Mononuclear cell (primary cell): ENCODE data around the gene TRDN. TPM values are rescaled to one million over a fixed set of nuclear protein-coding genes. Genes with fewer than 3 reads are reported as not detected.
"Not testable (repeated sequence)": the region's sequence is repeated elsewhere in the genome, so short reads cannot be mapped to it uniquely, and the experiment has no call there.

Experiments used
- H3K27me3 ChIP-seq: 2 replicates; pipeline ENCODE4 v1.6.0; 2011; ENCODE audit warnings: low read length, control low read depth; ENCODE audit not compliant: insufficient read depth
- H3K4me1 ChIP-seq: 2 replicates; pipeline ENCODE4 v1.5.1; 2011; ENCODE audit warnings: mild to moderate bottlenecking, low read length, control low read depth; ENCODE audit not compliant: insufficient read depth
- H3K4me3 ChIP-seq: 2 replicates; pipeline ENCODE4 v1.5.1; 2011; ENCODE audit warnings: mild to moderate bottlenecking, low read length, moderate library complexity
- H3K9me3 ChIP-seq: 2 replicates; pipeline ENCODE4 v1.5.1; 2011; ENCODE audit warnings: low read depth, mild to moderate bottlenecking, control low read depth, low read length
- total RNA-seq: library from RNA; depleted of rRNA; stranded (reverse); fragments of >200 nt; gene quantifications from one replicate; pipeline ENCODE4 v1.2.3, GENCODE V29; 2012

TRDN gene
- total RNA-seq, 1 donor = not detected

DNA sequence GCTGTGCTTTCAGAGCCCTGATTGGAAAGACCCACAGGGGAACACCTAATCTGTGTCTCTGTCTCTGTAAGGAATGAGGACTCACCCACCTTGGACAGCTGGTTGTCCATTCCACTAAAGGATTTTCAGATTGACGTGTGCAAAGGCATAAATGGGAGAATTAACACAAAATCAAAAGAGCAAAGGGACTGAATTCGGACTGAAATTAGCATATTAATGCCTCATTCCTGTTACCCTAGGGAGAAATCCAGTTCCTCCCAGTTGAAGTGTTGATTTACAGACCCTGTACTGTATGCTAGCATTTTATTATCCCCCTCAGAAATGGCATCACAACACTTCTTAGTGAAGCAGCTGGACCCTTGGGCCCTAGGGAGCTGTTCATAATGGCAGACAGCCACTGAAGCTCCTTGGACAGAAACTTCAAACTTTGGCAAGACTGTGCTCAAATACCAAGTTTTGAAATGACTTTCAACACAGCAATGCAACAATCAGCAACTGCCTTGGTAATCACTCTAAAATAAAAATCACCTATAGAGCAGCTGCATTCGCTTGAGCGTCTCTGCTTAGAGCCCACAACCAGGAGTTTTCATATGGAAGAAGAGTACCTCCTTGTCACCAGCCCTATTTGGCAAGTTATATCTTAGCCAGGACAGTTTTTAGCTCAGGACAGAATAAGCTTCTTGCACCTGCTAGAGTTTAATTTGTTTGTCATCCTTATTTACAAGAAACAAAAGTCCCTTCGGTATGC is 118.1 kb downstream of the TRDN start:
- H3K9me3 ChIP-seq = no peaks in the 10 kb centered on the region
- no peaks in the 10 kb centered on the region for H3K4me1 ChIP-seq
- H3K27me3 ChIP-seq = no peaks in the 10 kb centered on the region
- H3K4me3 ChIP-seq = no peak overlapping the region

DNA sequence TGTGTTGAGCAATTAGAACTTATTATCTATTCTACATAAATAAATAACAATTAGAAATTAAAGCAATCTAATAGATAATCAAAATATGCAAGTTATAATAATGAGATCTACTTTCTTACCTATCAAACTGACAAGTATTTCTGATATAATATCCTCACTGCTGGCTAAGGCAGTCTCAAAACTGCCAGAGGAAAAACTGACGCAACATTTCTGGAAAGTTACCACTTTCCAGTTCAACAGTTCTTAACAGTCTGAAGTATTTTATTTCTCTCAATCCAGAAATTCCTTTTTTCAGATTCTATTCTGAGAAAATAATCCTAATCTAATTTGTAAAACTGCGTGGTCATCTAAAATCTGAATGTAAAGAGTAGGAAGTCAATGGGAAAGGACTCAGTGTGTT is 121.0 kb downstream of the TRDN start:
- H3K9me3 ChIP-seq = no peaks in the 10 kb centered on the region
- H3K27me3 ChIP-seq = no peaks in the 10 kb centered on the region
- H3K4me3 ChIP-seq = no peak overlapping the region
- no peaks in the 10 kb centered on the region for H3K4me1 ChIP-seq

DNA sequence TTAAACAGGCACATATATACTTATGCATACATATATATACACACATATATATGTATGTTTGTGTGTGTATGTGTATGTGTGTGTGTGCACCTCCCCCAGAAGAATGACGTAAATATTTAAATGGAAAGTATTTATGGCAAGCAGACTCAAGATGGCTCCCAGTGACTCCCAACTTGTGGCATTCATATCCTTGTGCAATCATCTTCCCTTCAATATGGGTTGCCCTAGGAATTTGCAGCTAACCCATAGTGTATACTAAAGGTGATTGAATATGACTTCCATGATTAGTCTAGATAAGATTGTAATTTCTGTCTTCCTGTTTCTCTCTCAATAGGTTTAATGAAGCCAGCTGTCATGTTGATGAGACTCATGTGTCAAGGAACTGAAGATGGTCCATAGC is 127.6 kb downstream of the TRDN start:
- H3K4me3 ChIP-seq = no peak overlapping the region
- H3K4me1 ChIP-seq = no peaks in the 10 kb centered on the region
- no peaks in the 10 kb centered on the region for H3K27me3 ChIP-seq
- no peaks in the 10 kb centered on the region for H3K9me3 ChIP-seq

DNA sequence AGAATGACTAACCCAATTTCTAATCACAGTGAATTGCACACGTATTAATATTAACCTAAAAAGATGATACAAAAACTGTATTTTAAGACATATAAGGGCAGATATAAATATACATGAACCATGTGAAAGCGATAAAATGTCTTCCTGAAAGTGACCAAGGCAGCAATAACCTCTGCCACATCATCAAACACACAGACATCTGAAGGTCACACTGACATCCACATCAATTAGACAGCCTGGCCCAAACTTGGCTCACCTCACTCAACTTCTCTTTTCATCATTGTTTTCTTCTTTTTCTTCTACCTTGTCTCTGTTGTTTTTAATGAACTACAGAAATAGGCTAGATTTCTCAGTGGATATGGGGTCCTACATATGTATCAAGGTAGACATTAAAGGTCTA is 128.5 kb downstream of the TRDN start:
- no peaks in the 10 kb centered on the region for H3K4me1 ChIP-seq
- no peak overlapping the region for H3K4me3 ChIP-seq
- H3K9me3 ChIP-seq = no peaks in the 10 kb centered on the region
- H3K27me3 ChIP-seq = no peaks in the 10 kb centered on the region

DNA sequence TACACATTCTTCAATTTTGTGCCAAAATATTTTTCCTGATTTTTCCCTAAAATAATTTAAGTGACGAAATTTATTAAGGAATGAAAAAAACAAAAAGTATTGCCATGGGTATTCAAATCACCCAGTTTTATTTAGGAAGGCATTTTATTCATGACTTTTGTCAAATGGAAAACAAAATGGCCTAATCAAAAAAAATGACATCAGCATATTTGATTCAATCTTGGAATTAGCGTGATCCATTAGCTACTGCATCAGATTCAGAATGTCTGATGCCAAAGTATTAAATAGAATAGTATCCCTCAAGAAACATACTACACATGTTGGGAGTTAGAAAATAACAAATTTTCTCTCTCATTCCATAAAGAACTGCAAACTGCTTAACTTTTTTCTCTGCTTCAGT is 129.2 kb downstream of the TRDN start:
- Histone ChIP-seq H3K9me3 (no peaks in the 10 kb centered on the region), H3K4me3 (no peak overlapping the region), H3K4me1 (no peaks in the 10 kb centered on the region), H3K27me3 (no peaks in the 10 kb centered on the region)

DNA sequence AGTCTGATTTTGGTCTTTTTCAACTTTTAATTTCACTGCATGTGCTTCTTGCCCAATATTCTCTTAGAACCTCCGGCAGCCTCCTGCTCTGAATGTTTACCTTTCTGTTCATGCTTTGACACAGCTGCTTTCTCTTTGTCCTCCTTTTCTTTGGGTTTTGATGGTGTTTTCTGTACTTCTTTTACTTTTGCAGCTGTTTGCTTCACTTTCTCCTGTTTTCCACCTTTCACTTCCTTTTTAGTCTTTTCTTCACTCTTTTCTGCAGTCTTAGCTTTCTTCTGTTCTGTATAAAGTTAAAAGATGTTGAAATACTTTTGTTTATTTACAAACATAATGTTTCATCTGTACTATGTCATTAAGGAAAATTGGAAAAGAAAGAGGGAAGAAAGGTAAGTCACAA is 133.1 kb downstream of the TRDN start:
- H3K4me1 ChIP-seq = no peaks in the 10 kb centered on the region
- no peaks in the 10 kb centered on the region for H3K27me3 ChIP-seq
- no peaks in the 10 kb centered on the region for H3K9me3 ChIP-seq
- no peak overlapping the region for H3K4me3 ChIP-seq

DNA sequence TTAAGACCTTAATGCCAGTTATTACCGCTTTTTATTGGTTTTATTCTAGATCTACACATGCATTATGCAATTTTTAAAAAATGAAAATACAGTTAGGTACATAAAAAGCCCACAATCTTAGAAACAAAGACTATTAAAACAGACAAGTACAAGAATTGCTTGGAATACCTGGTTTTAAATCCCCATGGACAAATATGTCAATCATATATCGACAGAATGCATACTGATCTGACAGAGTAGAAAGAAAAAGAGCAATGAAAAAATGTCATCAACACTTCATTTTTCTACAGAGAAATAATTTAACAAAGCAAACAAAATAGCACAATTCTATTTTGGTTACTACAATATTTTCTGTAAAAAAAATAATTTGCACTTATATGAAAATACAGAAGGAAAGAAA is 139.7 kb downstream of the TRDN start:
- no peaks in the 10 kb centered on the region for H3K9me3 ChIP-seq
- no peaks in the 10 kb centered on the region for H3K27me3 ChIP-seq
- no peaks in the 10 kb centered on the region for H3K4me1 ChIP-seq
- no peak overlapping the region for H3K4me3 ChIP-seq

DNA sequence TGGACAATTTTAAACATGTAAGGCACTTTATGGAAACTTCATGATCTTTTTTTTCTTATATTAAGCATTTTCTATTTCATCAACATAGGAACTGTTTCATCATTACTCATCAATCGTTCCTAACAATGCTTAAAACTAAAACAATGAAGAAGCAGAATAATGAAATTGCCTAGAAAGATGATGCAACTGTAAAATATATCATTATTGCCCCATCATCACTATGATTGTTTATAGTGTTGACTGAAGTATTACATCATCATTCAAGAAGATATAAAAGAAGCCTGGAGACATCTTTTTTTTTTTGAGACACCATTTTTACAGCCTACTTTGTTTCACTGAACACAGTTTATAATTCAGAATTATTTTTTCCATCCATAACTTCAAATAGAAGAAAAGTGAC is 147.2 kb downstream of the TRDN start:
- Histone ChIP-seq H3K4me1 (no peaks in the 10 kb centered on the region), H3K27me3 (no peaks in the 10 kb centered on the region), H3K4me3 (no peak overlapping the region), H3K9me3 (no peaks in the 10 kb centered on the region)

DNA sequence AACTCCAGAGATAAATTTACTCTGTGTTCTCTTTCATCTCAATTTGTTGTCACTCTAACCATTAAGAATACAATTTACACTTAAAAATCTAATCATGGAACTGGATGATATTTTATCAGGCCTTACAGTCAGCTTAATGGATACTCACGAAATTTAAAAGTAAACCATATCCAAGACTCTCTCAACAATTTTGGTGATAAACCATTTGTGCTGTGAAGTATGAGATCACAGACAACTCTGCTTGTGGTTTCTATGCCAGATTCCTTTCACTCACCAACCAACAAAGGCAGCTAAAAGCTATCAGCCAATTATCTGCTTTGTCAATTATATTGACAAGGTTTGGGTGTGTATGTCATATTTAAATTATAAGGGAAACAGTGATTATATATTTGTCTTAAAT is 155.8 kb downstream of the TRDN start:
- Histone ChIP-seq H3K9me3 (no peaks in the 10 kb centered on the region), H3K27me3 (no peaks in the 10 kb centered on the region), H3K4me1 (no peaks in the 10 kb centered on the region), H3K4me3 (no peak overlapping the region)

DNA sequence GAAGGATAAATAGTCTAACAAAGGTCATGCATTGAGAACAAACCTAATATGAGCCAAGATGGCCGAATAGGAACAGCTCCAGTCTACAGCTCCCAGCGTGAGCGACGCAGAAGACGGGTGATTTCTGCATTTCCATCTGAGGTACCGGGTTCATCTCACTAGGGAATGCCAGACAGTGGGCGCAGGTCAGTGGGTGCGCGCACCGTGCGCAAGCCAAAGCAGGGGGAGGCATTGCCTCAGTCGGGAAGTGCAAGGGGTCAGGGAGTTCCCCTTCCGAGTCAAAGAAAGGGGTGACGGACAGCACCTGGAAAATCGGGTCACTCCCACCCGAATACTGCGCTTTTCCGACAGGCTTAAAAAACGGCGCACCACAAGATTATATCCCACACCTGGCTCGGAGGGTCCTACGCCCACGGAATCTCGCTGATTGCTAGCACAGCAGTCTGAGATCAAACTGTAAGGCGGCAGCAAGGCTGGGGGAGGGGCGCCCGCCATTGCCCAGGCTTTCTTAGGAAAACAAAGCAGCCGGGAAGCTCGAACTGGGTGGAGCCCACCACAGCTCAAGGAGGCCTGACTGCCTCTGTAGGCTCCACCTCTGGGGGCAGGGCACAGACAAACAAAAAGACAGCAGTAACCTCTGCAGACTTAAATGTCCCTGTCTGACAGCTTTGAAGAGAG is 164.6 kb downstream of the TRDN start:
- not testable (repeated sequence) for H3K4me3 ChIP-seq, H3K27me3 ChIP-seq, H3K9me3 ChIP-seq, H3K4me1 ChIP-seq

DNA sequence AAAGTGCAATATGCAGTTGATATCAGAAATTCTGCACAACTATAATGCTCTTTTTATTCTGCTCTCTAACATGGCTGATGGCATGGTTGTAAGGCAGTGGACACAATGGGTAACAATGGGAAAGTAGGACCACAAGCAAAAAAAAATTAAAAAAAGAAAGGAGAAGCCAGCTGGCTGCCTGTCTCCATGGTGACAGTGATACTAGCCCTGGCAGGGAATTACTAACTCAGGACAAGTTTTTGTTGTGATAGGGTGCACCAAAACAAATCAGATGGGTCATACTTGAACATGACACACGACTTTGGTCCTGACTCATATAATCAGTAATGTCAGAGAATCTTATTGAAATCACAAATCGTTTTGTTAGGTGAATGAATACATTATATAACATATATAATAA is 169.4 kb downstream of the TRDN start:
- no peaks in the 10 kb centered on the region for H3K9me3 ChIP-seq
- no peaks in the 10 kb centered on the region for H3K4me1 ChIP-seq
- no peaks in the 10 kb centered on the region for H3K27me3 ChIP-seq
- no peak overlapping the region for H3K4me3 ChIP-seq

DNA sequence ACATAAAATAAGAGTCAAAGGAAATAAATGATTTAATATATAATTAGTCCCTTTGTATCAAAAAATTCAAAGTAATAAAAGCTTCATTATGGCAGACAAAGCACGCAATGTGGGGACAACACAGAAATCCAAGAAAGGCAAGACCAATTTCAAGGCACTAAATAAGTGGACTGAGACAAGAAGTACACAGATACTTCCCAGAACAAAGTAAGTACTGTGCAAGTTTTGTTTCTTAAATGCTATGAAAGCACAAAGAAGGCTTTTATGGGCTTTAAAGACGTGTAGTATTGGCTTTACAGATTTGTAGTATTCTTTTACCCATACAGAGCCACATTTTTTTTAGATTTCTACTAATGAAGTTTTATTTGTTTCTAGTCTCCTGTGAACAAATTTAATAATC is 174.6 kb downstream of the TRDN start:
- H3K9me3 ChIP-seq = no peaks in the 10 kb centered on the region
- H3K4me1 ChIP-seq = no peaks in the 10 kb centered on the region
- no peak overlapping the region for H3K4me3 ChIP-seq
- no peaks in the 10 kb centered on the region for H3K27me3 ChIP-seq

DNA sequence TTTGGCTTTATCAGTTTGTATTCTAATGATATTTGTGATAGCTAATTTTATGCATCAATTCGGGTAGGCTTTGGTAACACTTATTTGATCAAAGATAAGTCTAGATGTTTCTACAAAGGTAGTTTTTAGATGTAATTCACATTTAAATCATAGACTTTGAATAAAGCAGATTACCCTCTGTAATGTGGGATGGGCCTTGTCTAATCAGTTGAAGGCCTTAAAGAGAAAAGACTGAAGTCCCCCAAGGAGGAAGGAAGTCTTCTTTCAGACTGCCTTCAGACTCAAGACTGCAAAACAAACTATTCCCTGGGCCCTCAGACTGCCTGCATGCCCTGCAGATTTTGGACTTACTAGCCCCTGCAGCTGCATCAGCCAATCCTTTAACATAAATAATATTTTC is 178.5 kb downstream of the TRDN start:
- no peaks in the 10 kb centered on the region for H3K9me3 ChIP-seq
- no peaks in the 10 kb centered on the region for H3K4me1 ChIP-seq
- H3K27me3 ChIP-seq = no peaks in the 10 kb centered on the region
- no peak overlapping the region for H3K4me3 ChIP-seq

DNA sequence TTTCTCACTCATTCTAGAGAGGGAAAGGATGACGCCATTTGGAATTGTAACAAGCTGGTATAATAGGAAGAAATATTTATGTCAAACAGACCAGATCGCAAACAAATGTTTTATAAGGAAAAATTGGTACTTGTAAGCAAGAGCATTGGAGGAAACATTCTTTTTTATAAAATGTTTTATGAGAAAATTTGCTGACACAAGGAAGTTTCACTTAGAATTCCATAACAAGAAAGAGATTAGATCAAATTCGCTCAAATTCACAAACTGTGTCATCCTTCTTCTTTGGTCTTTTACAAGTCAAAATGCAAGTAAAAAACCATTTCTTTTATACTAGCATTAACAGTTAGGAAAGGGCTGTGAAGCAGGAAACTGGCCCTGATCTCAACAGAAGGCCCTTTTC is 179.9 kb downstream of the TRDN start:
- Histone ChIP-seq H3K4me3 (no peak overlapping the region), H3K27me3 (no peaks in the 10 kb centered on the region), H3K4me1 (no peaks in the 10 kb centered on the region), H3K9me3 (no peaks in the 10 kb centered on the region)

DNA sequence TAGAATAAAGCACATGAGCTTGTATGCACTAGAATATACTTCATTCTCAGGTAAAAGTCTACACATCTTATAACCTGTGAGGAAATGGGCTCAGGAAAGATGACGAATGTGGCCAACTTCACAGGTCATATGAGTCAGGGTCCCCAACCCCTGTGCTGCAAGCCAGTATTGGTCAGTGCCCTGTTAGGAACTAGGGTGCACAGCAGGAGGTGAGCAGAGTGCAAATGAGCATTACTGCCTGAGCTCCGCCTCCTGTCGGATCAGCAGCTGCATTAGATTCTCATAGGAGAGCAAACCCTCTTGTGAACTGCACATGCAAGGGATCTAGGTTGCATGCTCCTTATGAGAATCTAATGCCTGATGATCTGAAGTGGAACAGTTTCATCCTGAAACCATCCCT is 182.3 kb downstream of the TRDN start:
- Histone ChIP-seq H3K27me3 (no peaks in the 10 kb centered on the region), H3K4me1 (no peaks in the 10 kb centered on the region), H3K4me3 (no peak overlapping the region), H3K9me3 (no peaks in the 10 kb centered on the region)

DNA sequence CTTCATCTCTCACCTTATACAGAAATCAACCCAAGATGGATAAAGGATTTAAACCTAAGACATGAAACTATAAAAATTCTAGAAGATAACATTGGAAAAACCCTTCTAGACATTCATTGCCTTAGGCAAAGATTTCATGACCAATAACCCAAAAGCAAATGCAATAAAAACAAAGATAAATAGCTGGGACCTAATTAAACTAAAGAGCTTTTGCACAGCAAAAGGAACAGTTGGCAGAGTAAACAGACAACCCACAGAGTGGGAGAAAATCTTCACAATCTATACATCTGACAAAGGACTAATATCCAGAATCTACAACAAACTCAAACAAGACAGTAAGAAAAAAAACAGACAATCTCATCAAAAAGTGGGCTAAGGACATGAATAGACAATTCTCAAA is 183.7 kb downstream of the TRDN start:
- H3K4me1 ChIP-seq, H3K27me3 ChIP-seq, H3K9me3 ChIP-seq, H3K4me3 ChIP-seq: not testable (repeated sequence)
